ENCODE data around the gene KLHL8.

KLHL8 gene

GRCh38 chr4:87114245-87115062, 106.0 kb downstream of the KLHL8 start (continued):
- TF ChIP-seq CSDC2 (CRISPR knock-in tag; IDR thresholded peaks at IDR 0.05) (no peak), ZC3H10 (CRISPR knock-in tag; IDR thresholded peaks at IDR 0.05) (no peak)

GRCh38 chr4:87112063-87112462, 108.4 kb downstream of the KLHL8 start:
- TF ChIP-seq BACH2 (CRISPR knock-in tag; IDR thresholded peaks at IDR 0.05; ENCODE audit: borderline replicate concordance), result no peak
- no peak for TF ChIP-seq GLIS3 (CRISPR knock-in tag; IDR thresholded peaks at IDR 0.05)
- TF ChIP-seq ZNF565 (CRISPR knock-in tag; conservative IDR thresholded peaks at IDR 0.05; ENCODE audit: low read depth), result no peak
- no peak for TF ChIP-seq PPARA (CRISPR knock-in tag; IDR thresholded peaks at IDR 0.05; ENCODE audit: borderline replicate concordance)
- TF ChIP-seq ISL1 (CRISPR knock-in tag; IDR thresholded peaks at IDR 0.05), result no peak
- TF ChIP-seq ZNF70 (CRISPR knock-in tag; IDR thresholded peaks at IDR 0.05), result no peak
- no peak for TF ChIP-seq ZFP3 (CRISPR knock-in tag; IDR thresholded peaks at IDR 0.05)
- TF ChIP-seq ZFP30 (CRISPR knock-in tag; IDR thresholded peaks at IDR 0.05), result no peak
- no peak for TF ChIP-seq TOX (CRISPR knock-in tag; IDR thresholded peaks at IDR 0.05; ENCODE audit: borderline replicate concordance)
- TF ChIP-seq ARNTL (CRISPR knock-in tag; IDR thresholded peaks at IDR 0.05; ENCODE audit: borderline replicate concordance, low read depth), result no peak
- no peak for TF ChIP-seq RARB (CRISPR knock-in tag; IDR thresholded peaks at IDR 0.05)
- TF ChIP-seq CSRNP3 (CRISPR knock-in tag; IDR thresholded peaks at IDR 0.05), result no peak
- no peak for TF ChIP-seq TSHZ2 (CRISPR knock-in tag; IDR thresholded peaks at IDR 0.05)
- TF ChIP-seq ZNF8 (CRISPR knock-in tag; IDR thresholded peaks at IDR 0.05), result no peak
- TF ChIP-seq OSR1 (CRISPR knock-in tag; IDR thresholded peaks at IDR 0.05), result no peak
- no peak for TF ChIP-seq SNAI2 (CRISPR knock-in tag; IDR thresholded peaks at IDR 0.05)
- ATAC-seq, result no peak
